NB4 (cell line): ENCODE results near the gene CADM2.

Experiments used
- DNase-seq: peaks from one replicate; pipeline ENCODE4 v3.0.0; 2010; ENCODE audit warnings: low read depth
- H3K4me3 ChIP-seq: one replicate; pipeline ENCODE4 v1.5.1; 2011; ENCODE audit warnings: mild to moderate bottlenecking, low read depth, low read length, moderate library complexity
- MYC ChIP-seq: IDR thresholded peaks from 2 replicates; pipeline ENCODE4 v1.6.1; 2011; ENCODE audit warnings: low read depth, low read length
- POLR2A ChIP-seq: IDR thresholded peaks from 2 replicates; pipeline ENCODE4 v1.6.1; 2011; ENCODE audit warnings: mild to moderate bottlenecking; ENCODE audit not compliant: insufficient read length; ENCODE audit errors: extremely low read depth
- TF ChIP-seq, protein P1 (sequence below): IDR thresholded peaks from one replicate; pipeline ENCODE4 v1.5.1; 2012; ENCODE audit warnings: low read depth, low read length
- TF ChIP-seq, protein P2 (sequence below): IDR thresholded peaks from 2 replicates; pipeline ENCODE4 v1.6.1; 2011; ENCODE audit warnings: low read depth, low read length

Gene CADM2

DNA sequence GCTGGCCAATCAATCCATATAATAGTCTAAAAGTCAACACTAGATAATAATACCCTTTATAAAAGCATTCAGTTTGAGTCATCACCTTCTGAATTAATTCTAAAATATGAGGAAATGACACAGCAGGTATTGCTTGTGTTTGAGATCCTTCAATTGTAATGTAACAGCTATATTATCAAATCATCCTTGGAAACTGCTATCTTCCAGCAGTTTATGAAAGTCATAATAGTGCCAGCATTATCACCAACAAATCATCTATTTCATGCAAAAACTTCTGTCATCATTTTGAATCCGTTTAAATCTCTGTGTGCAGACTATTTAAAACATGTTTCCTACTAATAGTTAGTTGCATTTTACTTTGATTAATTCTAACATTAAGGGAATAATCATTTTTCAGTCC is 468.7 kb downstream of the CADM2 start:
- H3K4me3 ChIP-seq, result no peak overlapping the region
- DNase-seq, result no peak
- TF ChIP-seq MYC (no peak), POLR2A (no peak)
- TF ChIP-seq, protein P1, sequence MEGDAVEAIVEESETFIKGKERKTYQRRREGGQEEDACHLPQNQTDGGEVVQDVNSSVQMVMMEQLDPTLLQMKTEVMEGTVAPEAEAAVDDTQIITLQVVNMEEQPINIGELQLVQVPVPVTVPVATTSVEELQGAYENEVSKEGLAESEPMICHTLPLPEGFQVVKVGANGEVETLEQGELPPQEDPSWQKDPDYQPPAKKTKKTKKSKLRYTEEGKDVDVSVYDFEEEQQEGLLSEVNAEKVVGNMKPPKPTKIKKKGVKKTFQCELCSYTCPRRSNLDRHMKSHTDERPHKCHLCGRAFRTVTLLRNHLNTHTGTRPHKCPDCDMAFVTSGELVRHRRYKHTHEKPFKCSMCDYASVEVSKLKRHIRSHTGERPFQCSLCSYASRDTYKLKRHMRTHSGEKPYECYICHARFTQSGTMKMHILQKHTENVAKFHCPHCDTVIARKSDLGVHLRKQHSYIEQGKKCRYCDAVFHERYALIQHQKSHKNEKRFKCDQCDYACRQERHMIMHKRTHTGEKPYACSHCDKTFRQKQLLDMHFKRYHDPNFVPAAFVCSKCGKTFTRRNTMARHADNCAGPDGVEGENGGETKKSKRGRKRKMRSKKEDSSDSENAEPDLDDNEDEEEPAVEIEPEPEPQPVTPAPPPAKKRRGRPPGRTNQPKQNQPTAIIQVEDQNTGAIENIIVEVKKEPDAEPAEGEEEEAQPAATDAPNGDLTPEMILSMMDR, result no peak
- TF ChIP-seq, protein P2, sequence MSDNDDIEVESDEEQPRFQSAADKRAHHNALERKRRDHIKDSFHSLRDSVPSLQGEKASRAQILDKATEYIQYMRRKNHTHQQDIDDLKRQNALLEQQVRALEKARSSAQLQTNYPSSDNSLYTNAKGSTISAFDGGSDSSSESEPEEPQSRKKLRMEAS, result no peak

DNA sequence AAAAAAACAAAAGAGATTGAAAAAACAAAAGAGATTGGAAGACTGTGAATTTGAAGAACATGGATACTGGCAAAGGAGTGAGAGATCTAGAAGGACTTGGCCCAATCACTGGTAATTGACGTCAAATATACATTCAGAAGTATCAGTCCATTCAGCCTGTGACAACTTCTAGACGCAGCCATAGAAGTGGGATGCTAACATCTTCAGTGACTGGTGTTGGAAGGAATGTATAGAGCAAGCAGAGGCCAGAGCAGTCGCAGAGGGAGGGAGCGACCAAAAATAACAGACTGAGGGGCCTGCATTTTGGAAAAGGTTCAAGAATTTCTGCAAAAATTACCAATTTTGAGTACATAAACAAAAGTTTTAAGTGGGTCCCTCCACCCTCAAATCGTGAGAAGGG is 473.3 kb downstream of the CADM2 start:
- DNase-seq, result no peak
- H3K4me3 ChIP-seq, result no peak overlapping the region
- TF ChIP-seq, protein P1, result no peak
- TF ChIP-seq POLR2A, result no peak
- TF ChIP-seq MYC, result no peak
- TF ChIP-seq, protein P2, result no peak

DNA sequence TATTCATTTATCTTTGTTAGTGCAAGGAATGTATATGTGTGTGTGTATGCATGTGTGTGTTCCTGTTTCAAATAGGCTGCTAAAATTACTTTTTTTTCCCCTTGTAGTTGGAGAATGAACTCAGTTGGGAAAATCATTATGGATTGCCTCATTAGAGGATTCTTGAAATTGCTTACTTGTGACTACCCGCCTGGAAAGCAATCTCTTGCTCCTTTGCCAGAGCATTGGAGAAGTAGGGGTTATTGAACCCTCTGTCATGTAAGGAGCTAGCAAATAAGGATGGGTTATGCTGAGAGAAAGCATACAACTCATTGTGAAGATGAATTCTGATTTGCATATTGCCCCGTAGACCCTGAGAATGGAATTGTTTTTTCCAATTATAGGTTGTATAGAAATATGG is 474.5 kb downstream of the CADM2 start:
- no peak for TF ChIP-seq POLR2A
- TF ChIP-seq, protein P1, result no peak
- TF ChIP-seq MYC, result no peak
- TF ChIP-seq, protein P2, result no peak
- H3K4me3 ChIP-seq, result no peak overlapping the region
- DNase-seq, result no peak

DNA sequence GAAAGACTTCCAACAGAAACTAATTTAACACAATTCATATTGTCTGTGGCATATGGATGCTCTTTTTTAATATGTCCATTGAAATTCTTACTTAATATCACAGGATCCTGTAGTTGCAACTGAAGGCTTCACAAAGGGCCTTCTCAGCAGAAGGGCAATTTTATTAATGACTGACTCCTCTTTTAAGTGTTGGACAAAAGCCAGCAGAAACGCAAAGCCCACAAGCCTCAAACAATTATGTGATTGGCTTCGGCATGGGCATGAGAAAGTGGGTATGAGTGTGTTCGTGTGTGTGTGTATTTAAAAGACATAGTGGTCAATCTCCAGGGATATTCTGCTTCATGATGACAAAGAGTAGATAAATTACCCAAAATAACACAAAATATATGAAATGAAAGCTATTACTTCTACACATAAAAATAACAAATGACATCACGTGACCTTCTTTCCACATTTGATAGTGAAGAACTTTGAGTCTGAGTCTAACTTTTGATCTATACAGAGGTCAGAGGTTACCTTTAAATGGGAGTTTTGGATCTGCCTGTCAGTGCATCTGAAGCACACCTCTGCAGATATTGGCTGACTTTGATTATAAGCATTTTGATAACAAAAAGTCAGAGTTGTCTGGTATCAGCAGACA is 496.9 kb downstream of the CADM2 start:
- H3K4me3 ChIP-seq, result no peak overlapping the region
- TF ChIP-seq MYC, result no peak
- TF ChIP-seq, protein P1, result no peak
- TF ChIP-seq POLR2A, result no peak
- TF ChIP-seq, protein P2, result no peak
- no peak for DNase-seq

DNA sequence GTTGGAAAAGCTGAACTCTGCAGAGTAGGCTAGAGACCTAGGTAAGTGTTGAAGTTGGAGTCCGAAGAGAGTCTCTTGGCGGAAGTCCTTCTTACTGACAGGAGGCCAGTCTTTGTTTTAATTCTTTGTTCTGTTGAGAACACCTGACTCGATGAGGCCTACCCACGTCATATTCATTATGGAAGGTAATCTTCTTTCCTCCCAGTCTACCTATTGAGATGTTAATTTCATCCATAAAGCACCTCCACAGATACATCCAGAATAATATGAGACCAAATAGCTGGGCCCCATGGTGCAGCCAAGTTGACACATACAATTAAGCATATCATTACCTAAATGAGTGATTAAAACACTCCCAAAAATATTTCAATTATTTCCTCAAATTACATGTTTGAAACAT is 515.5 kb downstream of the CADM2 start:
- no peak for DNase-seq
- no peak for TF ChIP-seq MYC
- TF ChIP-seq, protein P1, result no peak
- no peak for TF ChIP-seq POLR2A

DNA sequence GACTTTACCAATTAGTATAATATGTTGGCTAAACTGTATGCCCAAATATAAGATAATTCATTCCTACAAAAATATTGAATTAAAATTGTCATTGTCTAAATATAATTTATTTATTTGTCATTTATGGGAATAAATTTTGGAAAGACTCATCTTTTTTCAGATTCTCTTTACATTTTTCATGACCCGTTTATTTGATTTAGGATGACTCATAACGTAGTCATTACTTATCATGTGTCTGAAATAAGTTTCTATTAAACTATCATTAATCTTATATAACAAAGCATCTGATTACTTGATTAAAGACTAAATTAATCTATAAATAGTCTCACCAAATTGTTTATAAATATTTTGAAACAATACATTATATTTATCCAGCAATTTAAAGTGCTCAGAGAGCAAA is 516.6 kb downstream of the CADM2 start:
- DNase-seq, result no peak
- TF ChIP-seq MYC, result no peak
- TF ChIP-seq, protein P2, result no peak
- TF ChIP-seq, protein P1, result no peak
- TF ChIP-seq POLR2A, result no peak
- no peak overlapping the region for H3K4me3 ChIP-seq

More for the DNA sequence above, 515.5 kb downstream of the CADM2 start:
- H3K4me3 ChIP-seq, result no peak overlapping the region
